ENCODE data around the gene OTC.

The OTC gene

GRCh38 chrX:38431525-38431924, 79.1 kb downstream of the OTC start:
- no peak for TF ChIP-seq CTCF (conservative IDR thresholded peaks at IDR 0.05; ENCODE audit: low read depth)
- POLR2A ChIA-PET (ENCODE audit: low non-redundant PET), result no interaction called here
- no peak overlapping the region for H3K27ac ChIP-seq
- DNase-seq (ENCODE audit: low spot score), result no peak
- CTCF ChIA-PET, result no interaction called here

- POLR2A ChIA-PET (ENCODE audit: low non-redundant PET), result no interaction called here
- H3K27ac ChIP-seq, result no peak overlapping the region
- no peak for TF ChIP-seq CTCF (conservative IDR thresholded peaks at IDR 0.05; ENCODE audit: low read depth)
- DNase-seq (ENCODE audit: low spot score), result no peak
- CTCF ChIA-PET, result no interaction called here
Measured at GRCh38 chrX:38435130-38435529, 82.7 kb downstream of the OTC start.

- TF ChIP-seq CTCF (conservative IDR thresholded peaks at IDR 0.05; ENCODE audit: low read depth), result no peak
- POLR2A ChIA-PET (ENCODE audit: low non-redundant PET), result no interaction called here
- DNase-seq (ENCODE audit: low spot score), result no peak
- CTCF ChIA-PET, result no interaction called here
- H3K27ac ChIP-seq, result no peak overlapping the region
Measured at GRCh38 chrX:38437093-38437492, 84.7 kb downstream of the OTC start.

- ChIA-PET CTCF (no interaction called here), POLR2A (ENCODE audit: low non-redundant PET) (no interaction called here)
- peak; percentile 2 for DNase-seq (ENCODE audit: low spot score)
- no peak overlapping the region for H3K27ac ChIP-seq
- no peak for TF ChIP-seq CTCF (conservative IDR thresholded peaks at IDR 0.05; ENCODE audit: low read depth)
Measured at GRCh38 chrX:38438321-38438720, 85.9 kb downstream of the OTC start.

GRCh38 chrX:38452603-38453002, 100.2 kb downstream of the OTC start:
- ChIA-PET CTCF (no interaction called here), POLR2A (ENCODE audit: low non-redundant PET) (no interaction called here)
- TF ChIP-seq CTCF (conservative IDR thresholded peaks at IDR 0.05; ENCODE audit: low read depth), result no peak
- no peak overlapping the region for H3K27ac ChIP-seq
- DNase-seq (ENCODE audit: low spot score), result no peak

GRCh38 chrX:38458071-38458470, 105.7 kb downstream of the OTC start:
- POLR2A ChIA-PET (ENCODE audit: low non-redundant PET), result no interaction called here
- no peak overlapping the region for H3K27ac ChIP-seq
- no peak for TF ChIP-seq CTCF (conservative IDR thresholded peaks at IDR 0.05; ENCODE audit: low read depth)
- CTCF ChIA-PET, result interaction anchor here (1.0 kb wide), 2 partner anchors 196 to 694 kb away, joined by 3 to 4 read pairs; no protein-coding TSS in a partner anchor
- DNase-seq (ENCODE audit: low spot score), result no peak

- DNase-seq (ENCODE audit: low spot score), result no peak
- no peak overlapping the region for H3K27ac ChIP-seq
- CTCF ChIA-PET, result no interaction called here
- POLR2A ChIA-PET (ENCODE audit: low non-redundant PET), result no interaction called here
- no peak for TF ChIP-seq CTCF (conservative IDR thresholded peaks at IDR 0.05; ENCODE audit: low read depth)
Measured at GRCh38 chrX:38462257-38462656, 109.9 kb downstream of the OTC start.

Measured in RWPE1 (cell line).